Measurements from ENCODE around the gene FBXO34.

GRCh38 chr14:55317542-55318306 is 46.5 kb downstream of the FBXO34 start:
- TF ChIP-seq CTCF (IDR thresholded peaks at IDR 0.05) (no peak), POLR2A (IDR thresholded peaks at IDR 0.05) (no peak)

All from adrenal gland (tissue), 5 donors.